Umbilical cord (tissue), 2 donors: Measurements from ENCODE around the gene ZEB1. TPM values are rescaled to one million over a fixed set of nuclear protein-coding genes. Genes with fewer than 3 reads are reported as not detected.
"Not testable (repeated sequence)": the region's sequence is repeated elsewhere in the genome, so short reads cannot be mapped to it uniquely, and the experiment has no call there.

Source experiments
- DNase-seq: peaks from one replicate; pipeline ENCODE4 v3.0.0-alpha.2; 2015; ENCODE audit warnings: low spot score
- total RNA-seq: library from RNA; depleted of rRNA; stranded (reverse); fragments of >200 nt; gene quantifications from one replicate; pipeline ENCODE4 v1.2.3, GENCODE V29; 2014; ENCODE audit warnings: low replicate concordance; ENCODE audit not compliant: insufficient read depth

Gene ZEB1
- total RNA-seq, 1 donor from 2014 or later: 227 TPM

GRCh38 chr10:31490858-31491504 lies 172.0 kb downstream of the ZEB1 start:
- DNase-seq: peak; percentile 11

GRCh38 chr10:31507427-31507826 lies 188.4 kb downstream of the ZEB1 start:
- DNase-seq: no peak

GRCh38 chr10:31508234-31508633 lies 189.2 kb downstream of the ZEB1 start:
- no peak for DNase-seq

- no peak for DNase-seq
Observed at GRCh38 chr10:31508882-31509281, 189.9 kb downstream of the ZEB1 start.

- no peak for DNase-seq
Observed at GRCh38 chr10:31509989-31510388, 191.0 kb downstream of the ZEB1 start.

GRCh38 chr10:31515116-31515515 lies 196.1 kb downstream of the ZEB1 start:
- no peak for DNase-seq

GRCh38 chr10:31515819-31516402 lies 196.9 kb downstream of the ZEB1 start:
- DNase-seq: peak; percentile 3

- DNase-seq: no peak
Observed at GRCh38 chr10:31520986-31521831, 202.2 kb downstream of the ZEB1 start.

GRCh38 chr10:31522820-31523219 lies 203.8 kb downstream of the ZEB1 start:
- DNase-seq: no peak

GRCh38 chr10:31524460-31524859 lies 205.4 kb downstream of the ZEB1 start:
- no peak for DNase-seq

GRCh38 chr10:31526178-31526577 lies 207.2 kb downstream of the ZEB1 start:
- no peak for DNase-seq

GRCh38 chr10:31526681-31527080 lies 207.7 kb downstream of the ZEB1 start:
- no peak for DNase-seq

GRCh38 chr10:31528831-31529230 lies 209.8 kb downstream of the ZEB1 start:
- DNase-seq: no peak

- DNase-seq: peak; percentile 41
Observed at GRCh38 chr10:31536302-31536701, 217.3 kb downstream of the ZEB1 start.

GRCh38 chr10:31549896-31550295 lies 230.9 kb downstream of the ZEB1 start:
- DNase-seq: no peak

GRCh38 chr10:31554556-31554955 lies 235.5 kb downstream of the ZEB1 start:
- DNase-seq: no peak

GRCh38 chr10:31557854-31558253 lies 238.8 kb downstream of the ZEB1 start:
- DNase-seq: no peak

GRCh38 chr10:31568252-31568861 lies 249.3 kb downstream of the ZEB1 start:
- not testable (repeated sequence) for DNase-seq

- no peak for DNase-seq
Observed at GRCh38 chr10:31574577-31574976, 255.6 kb downstream of the ZEB1 start.

- no peak for DNase-seq
Observed at GRCh38 chr10:31578181-31578852, 259.3 kb downstream of the ZEB1 start.

GRCh38 chr10:31578951-31579350 lies 259.9 kb downstream of the ZEB1 start:
- no peak for DNase-seq
